GM23338 (cell line): ENCODE measurements around the gene ARL6IP4. TPM values are rescaled to one million over a fixed set of nuclear protein-coding genes. Genes with fewer than 3 reads are reported as not detected.

Experiments
- ATAC-seq: fragments of 200-7000 bp; cut with Tn5 transposase; 3 replicates; pipeline ENCODE4 v1.9.1; 2020
- DNase-seq: peaks from one replicate; pipeline ENCODE4 v3.0.0-alpha.2; 2015; ENCODE audit warnings: low spot score
- H2AFZ ChIP-seq: fragments of 200-600 bp; sonication (generic); 2 replicates; pipeline ENCODE4 v1.8.0; 2016; ENCODE audit warnings: antibody characterized with exemption, mild to moderate bottlenecking, moderate library complexity
- H3F3A ChIP-seq: fragments of 200-600 bp; sonication (generic); replicated peaks from 2 replicates; pipeline ENCODE4 v1.8.0; 2017; ENCODE audit warnings: antibody characterized with exemption, mixed run types, low read depth
- H3K27ac ChIP-seq: fragments of 200-600 bp; sonication (generic); 2 replicates; pipeline ENCODE4 v1.6.1; 2016; ENCODE audit warnings: low read depth
- H3K27me3 ChIP-seq: fragments of 200-600 bp; sonication (generic); 2 replicates; pipeline ENCODE4 v1.8.0; 2016; ENCODE audit warnings: mild to moderate bottlenecking, mixed run types, moderate library complexity; ENCODE audit not compliant: insufficient read depth
- H3K36me3 ChIP-seq: fragments of 200-600 bp; sonication (generic); 2 replicates; pipeline ENCODE4 v1.8.0; 2016; ENCODE audit warnings: mild to moderate bottlenecking; ENCODE audit not compliant: insufficient read depth
- H3K4me1 ChIP-seq: fragments of 200-600 bp; sonication (generic); 2 replicates; pipeline ENCODE4 v1.8.0; 2016; ENCODE audit warnings: mild to moderate bottlenecking, moderate library complexity; ENCODE audit not compliant: insufficient read depth
- H3K4me2 ChIP-seq: fragments of 200-600 bp; sonication (generic); 2 replicates; pipeline ENCODE4 v1.7.1; 2017; ENCODE audit warnings: mixed run types
- H3K4me3 ChIP-seq: fragments of 200-600 bp; sonication (generic); 2 replicates; pipeline ENCODE4 v1.6.1; 2016; ENCODE audit warnings: mixed run types
- H3K79me2 ChIP-seq: fragments of 200-600 bp; sonication (generic); replicated peaks from 2 replicates; pipeline ENCODE4 v1.8.0; 2017; ENCODE audit warnings: mild to moderate bottlenecking; ENCODE audit not compliant: insufficient read depth
- H3K9me2 ChIP-seq: fragments of 200-600 bp; sonication (generic); 2 replicates; pipeline ENCODE4 v1.8.0; 2017; ENCODE audit not compliant: insufficient read depth
- H4K20me1 ChIP-seq: fragments of 200-600 bp; sonication (generic); replicated peaks from 2 replicates; pipeline ENCODE4 v1.8.0; 2017; ENCODE audit warnings: mild to moderate bottlenecking; ENCODE audit not compliant: insufficient read depth
- H3K27ac Mint-ChIP-seq: 2 replicates; pipeline ENCODE4 v1.8.0; 2020; ENCODE audit warnings: inconsistent platforms, mild to moderate bottlenecking, moderate library complexity, mixed read lengths
- H3K27me3 Mint-ChIP-seq: 3 replicates; pipeline ENCODE4 v1.8.0; 2022; ENCODE audit warnings: low read depth, mild to moderate bottlenecking, moderate library complexity, mixed read lengths, inconsistent platforms; ENCODE audit not compliant: insufficient read depth, poor library complexity
- H3K36me3 Mint-ChIP-seq: 3 replicates; pipeline ENCODE4 v1.8.0; 2021; ENCODE audit warnings: low read depth, mild to moderate bottlenecking, inconsistent platforms, moderate library complexity, mixed read lengths
- H3K4me1 Mint-ChIP-seq: 3 replicates; pipeline ENCODE4 v1.8.0; 2020; ENCODE audit warnings: mild to moderate bottlenecking, inconsistent platforms, mixed read lengths
- H3K4me3 Mint-ChIP-seq: 3 replicates; pipeline ENCODE4 v1.8.0; 2021; ENCODE audit warnings: moderate library complexity, mild to moderate bottlenecking, inconsistent platforms, mixed read lengths
- H3K9me3 Mint-ChIP-seq: 3 replicates; pipeline ENCODE4 v1.8.0; 2020; ENCODE audit warnings: moderate library complexity, mild to moderate bottlenecking, inconsistent platforms, mixed read lengths
- POLR2AphosphoS5 ChIP-seq: IDR thresholded peaks from 2 replicates; pipeline ENCODE4 v1.6.1; 2016; ENCODE audit warnings: antibody characterized with exemption, low read depth
- STAT1 ChIP-seq: IDR thresholded peaks from one replicate; pipeline ENCODE4 v1.6.1; 2016; ENCODE audit warnings: antibody characterized with exemption; ENCODE audit not compliant: unreplicated experiment
- ZNF114 ChIP-seq: fragments of 250-450 bp; sonication (Bioruptor Pico); IDR thresholded peaks from 2 replicates; pipeline ENCODE4 v1.5.0; 2020; ENCODE audit warnings: mild to moderate bottlenecking, moderate library complexity
- polyA plus RNA-seq: library from polyadenylated mRNA; unstranded; fragments of >200 nt; fragmentation: Nextera tagmentation; extraction: Ambion mirVana; gene quantifications from 2 replicates; pipeline ENCODE4 v1.2.1, GENCODE V29; 2016
- total RNA-seq: library from RNA; depleted of rRNA; stranded (reverse); fragments of >200 nt; shearing (Covaris generic); gene quantifications from 2 replicates; pipeline ENCODE4 v1.2.3, GENCODE V29; 2014
- TF ChIP-seq, protein P1 (sequence below): fragments of 250-450 bp; sonication (Bioruptor Pico); IDR thresholded peaks from 2 replicates; pipeline ENCODE4 v1.5.0; 2020; ENCODE audit warnings: mild to moderate bottlenecking, moderate library complexity
- TF ChIP-seq, protein P2 (sequence below): IDR thresholded peaks from one replicate; pipeline ENCODE4 v1.6.1; 2018; ENCODE audit warnings: antibody characterized with exemption; ENCODE audit not compliant: unreplicated experiment

The ARL6IP4 gene
- total and polyA plus RNA-seq, 2 experiments from 2014 or later = 85.5 to 169 TPM

DNA sequence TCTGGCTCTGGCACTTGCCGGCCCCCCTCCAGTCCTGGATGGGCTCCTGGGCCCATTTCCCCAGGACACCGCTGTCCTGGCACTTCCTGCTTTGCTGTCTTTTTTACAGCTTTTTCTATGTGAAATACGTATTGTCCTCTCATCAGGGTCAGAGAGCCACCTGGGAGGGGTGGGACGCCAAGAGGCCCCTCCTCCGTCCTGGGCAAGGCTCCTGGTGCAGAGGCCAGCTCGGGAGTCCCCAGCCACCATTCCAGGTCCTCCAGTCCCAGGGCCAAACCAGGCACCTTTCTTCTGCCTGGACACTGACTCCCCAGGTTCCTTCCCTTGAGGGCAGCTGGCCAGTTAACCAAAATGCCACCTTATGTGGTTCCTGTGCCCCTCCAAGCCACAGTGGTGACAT lies 22.8 kb downstream of the ARL6IP4 start (continued):
- TF ChIP-seq, protein P1, sequence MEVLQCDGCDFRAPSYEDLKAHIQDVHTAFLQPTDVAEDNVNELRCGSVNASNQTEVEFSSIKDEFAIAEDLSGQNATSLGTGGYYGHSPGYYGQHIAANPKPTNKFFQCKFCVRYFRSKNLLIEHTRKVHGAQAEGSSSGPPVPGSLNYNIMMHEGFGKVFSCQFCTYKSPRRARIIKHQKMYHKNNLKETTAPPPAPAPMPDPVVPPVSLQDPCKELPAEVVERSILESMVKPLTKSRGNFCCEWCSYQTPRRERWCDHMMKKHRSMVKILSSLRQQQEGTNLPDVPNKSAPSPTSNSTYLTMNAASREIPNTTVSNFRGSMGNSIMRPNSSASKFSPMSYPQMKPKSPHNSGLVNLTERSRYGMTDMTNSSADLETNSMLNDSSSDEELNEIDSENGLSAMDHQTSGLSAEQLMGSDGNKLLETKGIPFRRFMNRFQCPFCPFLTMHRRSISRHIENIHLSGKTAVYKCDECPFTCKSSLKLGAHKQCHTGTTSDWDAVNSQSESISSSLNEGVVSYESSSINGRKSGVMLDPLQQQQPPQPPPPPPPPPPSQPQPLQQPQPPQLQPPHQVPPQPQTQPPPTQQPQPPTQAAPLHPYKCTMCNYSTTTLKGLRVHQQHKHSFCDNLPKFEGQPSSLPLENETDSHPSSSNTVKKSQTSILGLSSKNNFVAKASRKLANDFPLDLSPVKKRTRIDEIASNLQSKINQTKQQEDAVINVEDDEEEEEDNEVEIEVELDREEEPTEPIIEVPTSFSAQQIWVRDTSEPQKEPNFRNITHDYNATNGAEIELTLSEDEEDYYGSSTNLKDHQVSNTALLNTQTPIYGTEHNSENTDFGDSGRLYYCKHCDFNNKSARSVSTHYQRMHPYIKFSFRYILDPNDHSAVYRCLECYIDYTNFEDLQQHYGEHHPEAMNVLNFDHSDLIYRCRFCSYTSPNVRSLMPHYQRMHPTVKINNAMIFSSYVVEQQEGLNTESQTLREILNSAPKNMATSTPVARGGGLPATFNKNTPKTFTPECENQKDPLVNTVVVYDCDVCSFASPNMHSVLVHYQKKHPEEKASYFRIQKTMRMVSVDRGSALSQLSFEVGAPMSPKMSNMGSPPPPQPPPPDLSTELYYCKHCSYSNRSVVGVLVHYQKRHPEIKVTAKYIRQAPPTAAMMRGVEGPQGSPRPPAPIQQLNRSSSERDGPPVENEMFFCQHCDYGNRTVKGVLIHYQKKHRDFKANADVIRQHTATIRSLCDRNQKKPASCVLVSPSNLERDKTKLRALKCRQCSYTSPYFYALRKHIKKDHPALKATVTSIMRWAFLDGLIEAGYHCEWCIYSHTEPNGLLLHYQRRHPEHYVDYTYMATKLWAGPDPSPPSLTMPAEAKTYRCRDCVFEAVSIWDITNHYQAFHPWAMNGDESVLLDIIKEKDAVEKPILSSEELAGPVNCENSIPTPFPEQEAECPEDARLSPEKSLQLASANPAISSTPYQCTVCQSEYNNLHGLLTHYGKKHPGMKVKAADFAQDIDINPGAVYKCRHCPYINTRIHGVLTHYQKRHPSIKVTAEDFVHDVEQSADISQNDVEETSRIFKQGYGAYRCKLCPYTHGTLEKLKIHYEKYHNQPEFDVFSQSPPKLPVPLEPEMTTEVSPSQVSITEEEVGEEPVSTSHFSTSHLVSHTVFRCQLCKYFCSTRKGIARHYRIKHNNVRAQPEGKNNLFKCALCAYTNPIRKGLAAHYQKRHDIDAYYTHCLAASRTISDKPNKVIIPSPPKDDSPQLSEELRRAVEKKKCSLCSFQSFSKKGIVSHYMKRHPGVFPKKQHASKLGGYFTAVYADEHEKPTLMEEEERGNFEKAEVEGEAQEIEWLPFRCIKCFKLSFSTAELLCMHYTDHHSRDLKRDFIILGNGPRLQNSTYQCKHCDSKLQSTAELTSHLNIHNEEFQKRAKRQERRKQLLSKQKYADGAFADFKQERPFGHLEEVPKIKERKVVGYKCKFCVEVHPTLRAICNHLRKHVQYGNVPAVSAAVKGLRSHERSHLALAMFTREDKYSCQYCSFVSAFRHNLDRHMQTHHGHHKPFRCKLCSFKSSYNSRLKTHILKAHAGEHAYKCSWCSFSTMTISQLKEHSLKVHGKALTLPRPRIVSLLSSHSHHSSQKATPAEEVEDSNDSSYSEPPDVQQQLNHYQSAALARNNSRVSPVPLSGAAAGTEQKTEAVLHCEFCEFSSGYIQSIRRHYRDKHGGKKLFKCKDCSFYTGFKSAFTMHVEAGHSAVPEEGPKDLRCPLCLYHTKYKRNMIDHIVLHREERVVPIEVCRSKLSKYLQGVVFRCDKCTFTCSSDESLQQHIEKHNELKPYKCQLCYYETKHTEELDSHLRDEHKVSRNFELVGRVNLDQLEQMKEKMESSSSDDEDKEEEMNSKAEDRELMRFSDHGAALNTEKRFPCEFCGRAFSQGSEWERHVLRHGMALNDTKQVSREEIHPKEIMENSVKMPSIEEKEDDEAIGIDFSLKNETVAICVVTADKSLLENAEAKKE (CRISPR knock-in tag) = no peak
- no peak for TF ChIP-seq POLR2AphosphoS5

DNA sequence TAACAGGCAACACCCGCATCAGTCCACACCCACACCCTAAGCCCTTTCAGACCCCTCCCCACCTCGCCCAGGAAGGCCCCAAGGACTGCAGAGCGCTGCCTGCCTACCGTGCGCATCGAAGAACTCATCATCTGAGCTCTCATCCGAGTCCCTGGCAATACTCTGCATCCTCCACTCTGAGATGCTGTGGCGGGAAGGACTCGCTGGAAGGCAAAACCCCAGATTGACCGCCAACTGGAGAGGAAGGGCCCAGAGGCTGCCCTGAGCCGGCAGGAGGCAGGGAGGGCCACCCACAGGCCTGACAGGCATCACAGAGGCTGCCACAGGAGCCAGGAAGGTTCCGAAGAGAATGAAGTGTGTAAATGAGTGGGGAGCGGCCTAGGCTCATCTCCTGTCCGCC lies 23.8 kb downstream of the ARL6IP4 start:
- Mint-ChIP-seq H3K27me3 (peaks cover 8% of the 10 kb centered on the region), H3K36me3 (no peaks in the 10 kb centered on the region), H3K9me3 (no peaks in the 10 kb centered on the region; the same call in 2 of the 3 replicates), H3K4me3 (no peak overlapping the region), H3K4me1 (no peaks in the 10 kb centered on the region; the same call in 2 of the 3 replicates), H3K27ac (no peak overlapping the region)
- Histone ChIP-seq H3K4me2 (no peak overlapping the region), H3K27me3 (no peaks in the 10 kb centered on the region), H3K79me2 (no peaks in the 10 kb centered on the region), H3K27ac (no peak overlapping the region), H3K9me2 (no peaks in the 10 kb centered on the region), H2AFZ (no peak overlapping the region), H3K4me3 (no peak overlapping the region), H3F3A (no peaks in the 10 kb centered on the region), H3K36me3 (no peaks in the 10 kb centered on the region), H4K20me1 (no peaks in the 10 kb centered on the region), H3K4me1 (no peaks in the 10 kb centered on the region)
- ATAC-seq (no peak), DNase-seq (no peak)
- TF ChIP-seq POLR2AphosphoS5 = no peak
- no peak for TF ChIP-seq STAT1
- TF ChIP-seq, protein P1 (CRISPR knock-in tag) = no peak
- TF ChIP-seq, protein P2, sequence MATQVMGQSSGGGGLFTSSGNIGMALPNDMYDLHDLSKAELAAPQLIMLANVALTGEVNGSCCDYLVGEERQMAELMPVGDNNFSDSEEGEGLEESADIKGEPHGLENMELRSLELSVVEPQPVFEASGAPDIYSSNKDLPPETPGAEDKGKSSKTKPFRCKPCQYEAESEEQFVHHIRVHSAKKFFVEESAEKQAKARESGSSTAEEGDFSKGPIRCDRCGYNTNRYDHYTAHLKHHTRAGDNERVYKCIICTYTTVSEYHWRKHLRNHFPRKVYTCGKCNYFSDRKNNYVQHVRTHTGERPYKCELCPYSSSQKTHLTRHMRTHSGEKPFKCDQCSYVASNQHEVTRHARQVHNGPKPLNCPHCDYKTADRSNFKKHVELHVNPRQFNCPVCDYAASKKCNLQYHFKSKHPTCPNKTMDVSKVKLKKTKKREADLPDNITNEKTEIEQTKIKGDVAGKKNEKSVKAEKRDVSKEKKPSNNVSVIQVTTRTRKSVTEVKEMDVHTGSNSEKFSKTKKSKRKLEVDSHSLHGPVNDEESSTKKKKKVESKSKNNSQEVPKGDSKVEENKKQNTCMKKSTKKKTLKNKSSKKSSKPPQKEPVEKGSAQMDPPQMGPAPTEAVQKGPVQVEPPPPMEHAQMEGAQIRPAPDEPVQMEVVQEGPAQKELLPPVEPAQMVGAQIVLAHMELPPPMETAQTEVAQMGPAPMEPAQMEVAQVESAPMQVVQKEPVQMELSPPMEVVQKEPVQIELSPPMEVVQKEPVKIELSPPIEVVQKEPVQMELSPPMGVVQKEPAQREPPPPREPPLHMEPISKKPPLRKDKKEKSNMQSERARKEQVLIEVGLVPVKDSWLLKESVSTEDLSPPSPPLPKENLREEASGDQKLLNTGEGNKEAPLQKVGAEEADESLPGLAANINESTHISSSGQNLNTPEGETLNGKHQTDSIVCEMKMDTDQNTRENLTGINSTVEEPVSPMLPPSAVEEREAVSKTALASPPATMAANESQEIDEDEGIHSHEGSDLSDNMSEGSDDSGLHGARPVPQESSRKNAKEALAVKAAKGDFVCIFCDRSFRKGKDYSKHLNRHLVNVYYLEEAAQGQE = no peak
- no peak for TF ChIP-seq ZNF114 (CRISPR knock-in tag)
